ENCODE data around the gene VDAC1.

The VDAC1 gene

GRCh38 chr5:134005417-134006061 lies 764 bp upstream of the VDAC1 start:
- Histone ChIP-seq H3K4me3 (ENCODE audit: low read depth, low read length) (peak overlapping the region; percentile 97), H3K4me1 (peaks cover 22% of the 10 kb centered on the region), H3K36me3 (peaks cover 25% of the 10 kb centered on the region), H3K27me3 (no peaks in the 10 kb centered on the region), H3K9me3 (no peaks in the 10 kb centered on the region)
- TF ChIP-seq, protein P1, sequence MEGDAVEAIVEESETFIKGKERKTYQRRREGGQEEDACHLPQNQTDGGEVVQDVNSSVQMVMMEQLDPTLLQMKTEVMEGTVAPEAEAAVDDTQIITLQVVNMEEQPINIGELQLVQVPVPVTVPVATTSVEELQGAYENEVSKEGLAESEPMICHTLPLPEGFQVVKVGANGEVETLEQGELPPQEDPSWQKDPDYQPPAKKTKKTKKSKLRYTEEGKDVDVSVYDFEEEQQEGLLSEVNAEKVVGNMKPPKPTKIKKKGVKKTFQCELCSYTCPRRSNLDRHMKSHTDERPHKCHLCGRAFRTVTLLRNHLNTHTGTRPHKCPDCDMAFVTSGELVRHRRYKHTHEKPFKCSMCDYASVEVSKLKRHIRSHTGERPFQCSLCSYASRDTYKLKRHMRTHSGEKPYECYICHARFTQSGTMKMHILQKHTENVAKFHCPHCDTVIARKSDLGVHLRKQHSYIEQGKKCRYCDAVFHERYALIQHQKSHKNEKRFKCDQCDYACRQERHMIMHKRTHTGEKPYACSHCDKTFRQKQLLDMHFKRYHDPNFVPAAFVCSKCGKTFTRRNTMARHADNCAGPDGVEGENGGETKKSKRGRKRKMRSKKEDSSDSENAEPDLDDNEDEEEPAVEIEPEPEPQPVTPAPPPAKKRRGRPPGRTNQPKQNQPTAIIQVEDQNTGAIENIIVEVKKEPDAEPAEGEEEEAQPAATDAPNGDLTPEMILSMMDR (IDR thresholded peaks at IDR 0.05; ENCODE audit: low read depth, low read length) = no peak
- DNase-seq = peak; percentile 27

- Histone ChIP-seq H3K4me3 (ENCODE audit: low read depth, low read length) (peak overlapping the region; percentile 97), H3K4me1 (peaks cover 22% of the 10 kb centered on the region), H3K9me3 (no peaks in the 10 kb centered on the region), H3K27me3 (no peaks in the 10 kb centered on the region), H3K36me3 (peaks cover 34% of the 10 kb centered on the region)
- DNase-seq = peak; percentile 52
- TF ChIP-seq, protein P1 (IDR thresholded peaks at IDR 0.05; ENCODE audit: low read depth, low read length) = no peak
Measured at GRCh38 chr5:134003817-134004625, 754 bp downstream of the VDAC1 start.

DNA sequence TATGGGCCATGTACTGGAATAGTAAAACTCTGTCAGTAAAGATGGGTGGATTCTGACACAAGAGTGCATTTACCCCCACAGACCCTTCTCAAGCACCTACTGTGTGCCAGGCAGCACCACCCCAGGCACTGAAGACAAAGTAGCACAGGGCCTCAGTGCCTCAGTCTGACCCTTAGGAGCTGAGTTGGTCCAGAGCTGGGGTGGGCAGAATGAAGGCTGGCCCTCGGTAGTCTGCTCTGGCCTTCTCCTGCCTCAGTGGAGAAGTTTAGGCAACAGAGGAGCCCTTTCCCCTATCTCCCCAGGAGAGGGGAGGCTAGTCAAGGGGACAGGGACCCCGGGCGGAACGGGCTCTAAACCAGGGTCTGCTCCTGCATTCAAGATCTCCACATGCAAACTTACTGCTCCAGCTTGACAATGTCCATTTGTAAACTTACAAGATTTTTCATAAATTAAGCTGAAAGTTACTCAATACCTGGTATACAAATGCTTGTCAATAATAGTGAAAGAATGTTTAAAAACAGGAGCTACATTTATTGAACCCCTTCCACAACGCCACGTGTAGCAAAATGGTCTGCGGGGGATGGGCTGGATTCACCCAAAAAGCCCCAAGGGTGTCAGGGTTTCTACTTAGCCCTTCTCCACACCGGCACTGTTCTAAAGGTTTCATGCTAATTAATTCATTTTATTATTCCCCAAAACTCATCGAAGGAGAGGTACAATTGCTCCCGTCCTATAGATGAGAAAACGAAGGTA lies 1.5 kb downstream of the VDAC1 start:
- peak overlapping the region; percentile 97 for H3K4me3 ChIP-seq (ENCODE audit: low read depth, low read length)
- H3K4me1 ChIP-seq = peaks cover 16% of the 10 kb centered on the region
- H3K36me3 ChIP-seq = peaks cover 34% of the 10 kb centered on the region
- H3K27me3 ChIP-seq = no peaks in the 10 kb centered on the region
- DNase-seq = no peak
- TF ChIP-seq, protein P1 (IDR thresholded peaks at IDR 0.05; ENCODE audit: low read depth, low read length) = no peak
- H3K9me3 ChIP-seq = no peaks in the 10 kb centered on the region

- TF ChIP-seq, protein P1 (IDR thresholded peaks at IDR 0.05; ENCODE audit: low read depth, low read length) = no peak
- H3K36me3 ChIP-seq = peaks cover 34% of the 10 kb centered on the region
- DNase-seq = no peak
- H3K4me3 ChIP-seq (ENCODE audit: low read depth, low read length) = peak overlapping the region; percentile 97
- H3K27me3 ChIP-seq = no peaks in the 10 kb centered on the region
- H3K4me1 ChIP-seq = peaks cover 11% of the 10 kb centered on the region
- no peaks in the 10 kb centered on the region for H3K9me3 ChIP-seq
Measured at GRCh38 chr5:134001938-134002731, 2.6 kb downstream of the VDAC1 start.

DNA sequence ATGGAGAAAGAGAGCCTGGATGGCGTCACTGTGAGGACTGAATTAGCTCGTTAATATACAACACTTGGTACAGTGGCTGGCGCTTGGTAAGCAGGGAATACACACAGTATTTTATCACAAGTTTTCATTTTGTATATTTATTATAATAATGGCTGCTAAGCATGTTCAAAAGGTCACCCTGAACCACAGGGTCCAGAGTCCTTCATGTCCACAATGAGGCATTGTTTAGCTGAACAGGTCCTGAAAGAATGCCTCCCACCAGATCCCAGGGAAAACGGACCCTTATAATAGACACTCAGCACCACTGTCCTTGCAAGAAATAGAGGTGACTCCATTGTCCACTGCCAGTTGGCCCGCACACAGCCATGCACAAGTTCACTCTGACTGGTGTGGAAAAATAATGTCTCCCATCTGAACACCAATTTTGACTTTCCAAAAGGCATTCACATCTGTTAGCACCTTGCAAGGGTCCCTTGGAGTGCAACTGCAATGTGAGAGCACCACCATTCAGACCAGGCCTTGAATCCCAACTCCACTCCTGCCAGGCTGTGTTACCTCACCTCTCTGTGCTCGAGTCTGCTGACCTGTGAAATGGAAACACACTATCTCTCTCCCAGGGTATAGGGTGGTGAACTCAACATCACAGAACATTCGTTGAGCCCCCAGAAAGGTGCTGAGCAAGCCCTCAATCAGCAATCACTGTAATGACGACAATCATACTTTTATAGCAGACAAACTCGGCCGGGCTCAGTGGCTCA lies 3.9 kb downstream of the VDAC1 start:
- TF ChIP-seq, protein P1 (IDR thresholded peaks at IDR 0.05; ENCODE audit: low read depth, low read length) = no peak
- Histone ChIP-seq H3K36me3 (peaks cover 38% of the 10 kb centered on the region), H3K9me3 (no peaks in the 10 kb centered on the region), H3K4me1 (peaks cover 17% of the 10 kb centered on the region), H3K4me3 (ENCODE audit: low read depth, low read length) (no peak overlapping the region), H3K27me3 (no peaks in the 10 kb centered on the region)
- no peak for DNase-seq
